PC-3 (cell line): ENCODE measurements around the gene PPIL1.

Experiments
- EZH2 ChIP-seq: fragments of 300-600 bp; sonication (generic); IDR thresholded peaks from one replicate; pipeline ENCODE4 v1.6.1; 2017; ENCODE audit warnings: antibody characterized with exemption, mild to moderate bottlenecking, low read length; ENCODE audit not compliant: unreplicated experiment
- EZH2phosphoT487 ChIP-seq: fragments of 300-600 bp; sonication (generic); IDR thresholded peaks from 2 replicates; pipeline ENCODE4 v1.6.1; 2018; ENCODE audit warnings: mild to moderate bottlenecking, antibody characterized with exemption, low read length, borderline replicate concordance
- TF ChIP-seq, protein P1 (sequence below): fragments of 300-600 bp; sonication (generic); conservative IDR thresholded peaks from 2 replicates; pipeline ENCODE4 v1.5.1; 2017; ENCODE audit warnings: antibody characterized with exemption, low read depth, mild to moderate bottlenecking, low read length

DNA sequence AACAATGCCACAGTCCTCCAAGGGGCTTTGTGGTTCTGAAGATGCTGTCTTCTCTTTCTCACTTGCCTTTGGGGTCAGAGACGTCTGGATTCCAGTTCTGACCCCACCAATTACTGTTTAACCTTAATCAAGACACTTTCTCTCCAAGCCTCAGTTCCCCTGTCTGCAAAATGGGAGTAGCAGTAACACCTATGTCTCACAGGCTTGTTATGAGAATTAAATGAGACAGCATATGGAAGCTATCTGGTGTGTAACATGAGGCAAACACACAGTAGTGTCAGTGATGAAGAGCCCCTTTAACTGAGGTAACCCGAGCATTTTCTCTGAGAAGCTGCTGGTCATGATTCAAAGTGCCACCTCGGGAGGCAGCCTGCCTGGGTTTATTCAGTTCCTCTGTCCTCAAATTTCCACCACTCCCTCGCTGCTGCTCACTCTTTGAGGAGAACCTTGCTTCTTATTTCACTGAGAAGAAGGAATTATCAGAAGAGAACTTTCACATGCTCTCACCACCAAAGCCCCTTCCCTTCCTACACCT is 11.7 kb downstream of the PPIL1 start:
- TF ChIP-seq EZH2 = no peak
- TF ChIP-seq, protein P1, sequence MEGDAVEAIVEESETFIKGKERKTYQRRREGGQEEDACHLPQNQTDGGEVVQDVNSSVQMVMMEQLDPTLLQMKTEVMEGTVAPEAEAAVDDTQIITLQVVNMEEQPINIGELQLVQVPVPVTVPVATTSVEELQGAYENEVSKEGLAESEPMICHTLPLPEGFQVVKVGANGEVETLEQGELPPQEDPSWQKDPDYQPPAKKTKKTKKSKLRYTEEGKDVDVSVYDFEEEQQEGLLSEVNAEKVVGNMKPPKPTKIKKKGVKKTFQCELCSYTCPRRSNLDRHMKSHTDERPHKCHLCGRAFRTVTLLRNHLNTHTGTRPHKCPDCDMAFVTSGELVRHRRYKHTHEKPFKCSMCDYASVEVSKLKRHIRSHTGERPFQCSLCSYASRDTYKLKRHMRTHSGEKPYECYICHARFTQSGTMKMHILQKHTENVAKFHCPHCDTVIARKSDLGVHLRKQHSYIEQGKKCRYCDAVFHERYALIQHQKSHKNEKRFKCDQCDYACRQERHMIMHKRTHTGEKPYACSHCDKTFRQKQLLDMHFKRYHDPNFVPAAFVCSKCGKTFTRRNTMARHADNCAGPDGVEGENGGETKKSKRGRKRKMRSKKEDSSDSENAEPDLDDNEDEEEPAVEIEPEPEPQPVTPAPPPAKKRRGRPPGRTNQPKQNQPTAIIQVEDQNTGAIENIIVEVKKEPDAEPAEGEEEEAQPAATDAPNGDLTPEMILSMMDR = no peak
- no peak for TF ChIP-seq EZH2phosphoT487
